Right cardiac atrium (tissue), 5 donors: ENCODE measurements around the gene TES. TPM values are rescaled to one million over a fixed set of nuclear protein-coding genes. Genes with fewer than 3 reads are reported as not detected.
A peak's percentile ranks its signal among the peaks of the same experiment; 100 is the strongest.

Experiments
- ATAC-seq, 2 donors: fragments of 200-7000 bp; cut with Tn5 transposase; one replicate each; pipeline versions ENCODE4 v1.8.0 to v1.9.1; 2020; ENCODE audit warnings: moderate library complexity in 2 of 2, mild to moderate bottlenecking in 1 of 2
- DNase-seq, 3 donors: peaks; one replicate each; pipeline ENCODE4 v3.0.0-alpha.2; 2020
- H3K27ac ChIP-seq: one replicate; pipeline ENCODE4 v1.5.1; 2013; ENCODE audit warnings: mild to moderate bottlenecking, low read length, control low read depth, moderate library complexity
- H3K27me3 ChIP-seq: one replicate; pipeline ENCODE4 v1.6.1; 2013; ENCODE audit not compliant: control insufficient read depth, insufficient read depth
- H3K4me1 ChIP-seq: one replicate; pipeline ENCODE4 v1.6.1; 2013; ENCODE audit warnings: low read length; ENCODE audit not compliant: control insufficient read depth, insufficient read depth
- H3K4me3 ChIP-seq: one replicate; pipeline ENCODE4 v1.5.1; 2013; ENCODE audit warnings: low read length, control low read depth
- H3K9me3 ChIP-seq: one replicate; pipeline ENCODE4 v1.6.1; 2013; ENCODE audit warnings: low read length; ENCODE audit not compliant: control insufficient read depth
- WGBS: extraction: QIAGEN DNeasy Blood & Tissue Kit; methylation state at CpG from one replicate; pipeline ENCODE4 v1.1.7; 2013; 5-methylcytosine and 5-hydroxymethylcytosine counted together
- intact Hi-C, 4 donors: fragments of 100-400 bp; cut with DNase I; formaldehyde crosslinking; loops; one replicate each; pipeline versions ENCODE4 v1.11.0 to v1.14.0; 2022 to 2023
- long read RNA-seq, 4 donors: library from polyadenylated mRNA; unstranded; transcript quantifications; one replicate each; pipeline ENCODE4 v2.0.0, GENCODE V29; 2020 to 2021
- polyA plus RNA-seq: library from polyadenylated mRNA; stranded (reverse); fragments of 200-250 nt; gene quantifications from one replicate; pipeline ENCODE4 v1.2.3, GENCODE V29; 2013
- total RNA-seq, 4 donors: library from RNA; stranded (reverse); fragmentation: NEBNext Ultra II Directional; extraction: Animal tissue kit (Norgen Biotek cat#: 25700); gene quantifications; one replicate each; pipeline ENCODE4 v1.2.1, GENCODE V29; 2021
- donor health status: healthy with polysubstance abuse.
- donor health status: DM: no; HTN: yes; CAD: no.
- donor health status: DM: no; HTN: no; CAD: no.
- donor health status: DM: no; HTN: yes; CAD: no; lungs with severe emphysema.
- donor health status: DM: yes; HTN: yes; CAD: no.

The TES gene, protein sequence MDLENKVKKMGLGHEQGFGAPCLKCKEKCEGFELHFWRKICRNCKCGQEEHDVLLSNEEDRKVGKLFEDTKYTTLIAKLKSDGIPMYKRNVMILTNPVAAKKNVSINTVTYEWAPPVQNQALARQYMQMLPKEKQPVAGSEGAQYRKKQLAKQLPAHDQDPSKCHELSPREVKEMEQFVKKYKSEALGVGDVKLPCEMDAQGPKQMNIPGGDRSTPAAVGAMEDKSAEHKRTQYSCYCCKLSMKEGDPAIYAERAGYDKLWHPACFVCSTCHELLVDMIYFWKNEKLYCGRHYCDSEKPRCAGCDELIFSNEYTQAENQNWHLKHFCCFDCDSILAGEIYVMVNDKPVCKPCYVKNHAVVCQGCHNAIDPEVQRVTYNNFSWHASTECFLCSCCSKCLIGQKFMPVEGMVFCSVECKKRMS
- total RNA-seq (10 to 100 TPM; 13.9 to 21.2 (median 17.9) TPM), polyA plus RNA-seq (13.9 TPM)
- long read RNA-seq, donor 1, transcript TES-201 (7 exons, 2,782 nt), result major isoform, 45 of 52 reads
- long read RNA-seq, donor 1, partial matches to known transcripts, result 2 of 52 reads
- long read RNA-seq, donor 1, other reads (novel, unspliced or antisense), result 4 of 52 reads
- long read RNA-seq, donor 2, transcript TES-201 (7 exons, 2,782 nt), result major isoform, 18 of 21 reads
- long read RNA-seq, donor 2, partial matches to known transcripts, result 1 of 21 reads
- long read RNA-seq, donor 2, other reads (novel, unspliced or antisense), result 1 of 21 reads
- long read RNA-seq, donor 3, transcript TES-201 (7 exons, 2,782 nt), result major isoform, 115 of 132 reads
- long read RNA-seq, donor 3, partial matches to known transcripts, result 5 of 132 reads
- long read RNA-seq, donor 3, other reads (novel, unspliced or antisense), result 10 of 132 reads
- long read RNA-seq, donor 4, transcript TES-201 (7 exons, 2,782 nt), result major isoform, 16 of 19 reads
- long read RNA-seq, donor 4, partial matches to known transcripts, result 1 of 19 reads
- long read RNA-seq, donor 4, other reads (novel, unspliced or antisense), result 2 of 19 reads

DNA sequence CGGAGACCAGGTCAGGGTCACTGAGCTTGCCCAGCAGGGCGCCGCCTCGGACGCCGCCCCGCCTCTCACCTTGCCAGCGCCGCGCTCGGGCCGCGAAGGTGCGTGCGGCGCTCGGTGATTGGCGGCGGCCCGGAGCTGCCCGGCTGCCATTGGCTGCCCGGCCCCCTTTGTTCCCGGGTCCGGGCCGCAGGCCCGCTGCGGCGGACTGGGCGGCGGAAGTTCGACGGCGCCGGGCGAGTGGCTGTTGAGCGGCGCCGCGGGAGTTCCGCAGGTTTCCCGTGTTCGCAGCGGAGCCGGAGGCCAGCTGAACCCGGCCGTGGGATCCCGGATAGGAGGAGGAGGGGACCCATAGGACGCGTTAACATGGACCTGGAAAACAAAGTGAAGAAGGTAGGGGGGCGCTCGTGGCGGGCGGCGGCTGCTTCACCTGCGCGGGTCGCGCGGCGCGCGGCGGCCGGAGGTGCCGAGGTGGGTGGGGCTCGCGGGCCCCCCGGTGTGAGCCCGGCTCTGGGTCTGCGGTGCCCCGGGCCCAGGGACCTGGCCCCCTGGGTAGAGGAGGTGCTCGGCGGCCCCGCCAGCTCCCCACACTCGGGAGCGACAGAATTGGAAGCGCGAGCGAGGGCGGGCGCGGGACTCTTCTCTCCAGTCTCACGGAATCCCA, at the start of gene TES:
Gene TES (plus strand): TSS at position 195 of the 661 bp plus-strand sequence. CDS start 169 bp downstream, at position 364.
- Histone ChIP-seq H3K4me3 (peak within 1 kb of the TSS; percentile 74), H3K27ac (peak within 1 kb of the TSS; percentile 90), H3K9me3 (no peaks in the 10 kb centered on the region), H3K4me1 (peaks cover 2% of the 10 kb centered on the region), H3K27me3 (no peaks in the 10 kb centered on the region)
- intact Hi-C loops, result no loop called here
- WGBS, result 1% methylated on average over 83 of the region's 83 CpGs
- DNase-seq, result peak; percentile 65 to 86 (median 84)
- peak; percentile 87 to 90 for ATAC-seq

DNA sequence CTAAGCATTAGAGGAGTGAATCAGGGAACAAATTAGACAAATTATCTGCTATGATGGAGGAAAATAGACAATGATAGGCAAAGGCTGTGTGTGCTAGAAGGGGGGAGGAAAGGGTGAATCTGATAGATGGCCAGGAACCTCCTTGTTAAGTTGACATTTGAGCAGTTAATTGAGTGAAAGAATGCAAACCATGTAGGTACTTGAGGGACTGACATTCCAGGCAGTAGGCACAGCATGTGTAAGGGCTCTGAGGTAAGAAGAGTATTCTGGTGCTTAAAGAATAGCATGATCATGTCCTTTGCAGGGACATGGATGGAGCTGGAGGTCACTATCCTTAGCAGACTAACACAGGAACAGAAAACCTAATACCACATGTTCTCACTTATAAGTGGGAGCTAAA, 48.6 kb upstream of the TES start:
- H3K27ac ChIP-seq, result no peak overlapping the region
- ATAC-seq (peak in 1 of 2 donors; percentile 65), DNase-seq (no peak)
- H3K27me3 ChIP-seq, result no peaks in the 10 kb centered on the region
- intact Hi-C loops, result no loop called here
- H3K4me1 ChIP-seq, result no peaks in the 10 kb centered on the region
- H3K4me3 ChIP-seq, result no peak overlapping the region
- H3K9me3 ChIP-seq, result no peaks in the 10 kb centered on the region

DNA sequence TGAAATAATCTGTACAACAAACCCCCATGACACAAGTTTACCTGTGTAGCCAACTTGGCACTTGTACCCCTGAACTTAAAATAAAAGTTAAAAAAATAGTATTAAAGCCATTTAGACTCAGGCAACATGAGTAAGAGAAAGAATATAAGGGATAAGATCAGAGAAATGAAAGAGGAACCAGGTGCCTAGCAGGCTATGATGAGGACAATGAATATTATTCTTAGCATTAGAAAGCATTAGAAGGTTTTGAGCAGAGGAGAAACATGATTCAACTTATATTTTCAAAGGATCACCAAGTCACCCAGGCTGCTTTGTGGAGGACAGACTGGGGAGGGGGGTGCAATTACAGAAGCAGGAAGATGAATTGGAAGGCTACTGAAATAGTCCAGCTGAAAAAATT, 48.1 kb upstream of the TES start:
- ATAC-seq, result no peak
- no peaks in the 10 kb centered on the region for H3K9me3 ChIP-seq
- no peaks in the 10 kb centered on the region for H3K4me1 ChIP-seq
- H3K27me3 ChIP-seq, result no peaks in the 10 kb centered on the region
- no peak overlapping the region for H3K4me3 ChIP-seq
- H3K27ac ChIP-seq, result no peak overlapping the region
- intact Hi-C loops, result no loop called here
- DNase-seq, result no peak

DNA sequence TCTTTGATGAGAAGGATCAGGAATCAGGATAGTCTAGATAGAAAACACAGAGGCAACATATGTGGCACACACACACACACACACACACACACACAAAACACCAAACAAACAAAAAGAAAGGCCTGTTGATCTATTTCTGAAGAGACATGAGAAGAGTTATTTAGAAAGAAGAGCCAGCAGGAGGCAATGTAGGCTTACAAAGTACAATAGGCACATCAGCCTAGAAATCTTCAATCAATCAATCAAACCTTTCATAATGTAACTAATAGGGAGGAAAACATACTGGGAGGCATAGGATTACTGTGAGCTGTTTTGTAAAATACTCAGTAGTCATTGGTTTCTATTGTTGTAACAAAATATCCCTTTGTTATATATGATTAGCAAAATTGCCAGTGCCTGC, 47.3 kb upstream of the TES start:
- DNase-seq (no peak), ATAC-seq (no peak)
- Histone ChIP-seq H3K27ac (no peak overlapping the region), H3K9me3 (no peaks in the 10 kb centered on the region), H3K27me3 (no peaks in the 10 kb centered on the region), H3K4me1 (no peaks in the 10 kb centered on the region), H3K4me3 (no peak overlapping the region)
- intact Hi-C loops, result no loop called here

DNA sequence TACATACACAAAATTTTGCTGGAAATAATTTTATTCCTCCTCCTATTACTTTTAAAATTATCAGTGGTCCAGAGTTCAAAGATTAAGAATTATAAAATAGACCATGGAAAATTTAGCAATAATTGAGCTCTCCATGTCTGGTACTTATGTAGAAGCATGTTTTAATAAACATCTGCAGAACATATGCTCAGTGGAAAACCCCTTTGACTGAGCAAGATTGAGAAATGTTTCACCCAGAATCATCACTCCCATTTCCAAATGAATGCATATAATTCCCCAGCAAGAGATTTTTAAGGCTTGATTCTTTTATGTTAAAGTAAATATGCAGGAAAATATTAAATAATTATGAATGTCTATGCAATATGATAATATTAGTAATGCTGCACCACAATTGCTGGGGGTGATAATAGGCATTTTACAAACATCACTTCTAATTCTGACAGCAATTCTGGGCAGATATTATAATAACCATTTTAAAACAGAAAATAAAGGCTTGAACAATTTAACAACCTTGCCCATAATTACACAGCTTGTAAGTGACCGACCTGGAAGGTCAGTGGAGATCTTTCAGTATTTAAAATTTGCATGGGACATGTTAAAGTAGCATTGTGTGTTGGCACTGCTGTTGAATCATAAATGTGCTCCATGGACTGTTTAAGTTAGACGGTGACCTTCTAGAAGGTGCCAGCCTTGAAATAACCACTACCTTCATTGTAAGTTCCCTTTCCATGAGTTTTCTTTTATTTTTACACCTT, 45.6 kb upstream of the TES start:
- Histone ChIP-seq H3K4me3 (no peak overlapping the region), H3K9me3 (no peaks in the 10 kb centered on the region), H3K27me3 (no peaks in the 10 kb centered on the region), H3K27ac (no peak overlapping the region), H3K4me1 (no peaks in the 10 kb centered on the region)
- ATAC-seq, result no peak
- WGBS, result 91% methylated on average over 2 of the region's 2 CpGs
- intact Hi-C loops, result no loop called here
- DNase-seq, result no peak

DNA sequence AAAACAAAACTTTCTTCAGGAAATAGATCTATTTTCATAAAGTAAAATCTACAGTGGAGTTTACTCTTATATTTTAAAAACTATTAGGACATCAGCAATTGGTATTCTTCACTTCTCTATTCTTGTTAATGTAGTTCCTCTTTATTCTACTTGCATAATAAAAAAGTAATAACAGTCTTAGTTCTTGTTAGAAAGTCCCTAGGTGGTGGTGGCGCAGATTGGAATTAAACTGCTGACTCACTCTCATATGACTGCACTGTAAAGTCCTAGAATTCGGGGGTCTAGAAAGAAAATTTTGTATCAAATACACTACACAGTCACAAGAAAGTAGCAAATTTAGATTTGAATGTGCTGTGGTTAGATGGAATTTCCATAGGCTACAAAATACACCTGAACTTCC, 44.6 kb upstream of the TES start:
- DNase-seq (no peak), ATAC-seq (no peak)
- Histone ChIP-seq H3K9me3 (no peaks in the 10 kb centered on the region), H3K27me3 (no peaks in the 10 kb centered on the region), H3K4me3 (no peak overlapping the region), H3K27ac (no peak overlapping the region), H3K4me1 (no peaks in the 10 kb centered on the region)
- intact Hi-C loops, result no loop called here
- 84% methylated on average over 2 of the region's 2 CpGs for WGBS

DNA sequence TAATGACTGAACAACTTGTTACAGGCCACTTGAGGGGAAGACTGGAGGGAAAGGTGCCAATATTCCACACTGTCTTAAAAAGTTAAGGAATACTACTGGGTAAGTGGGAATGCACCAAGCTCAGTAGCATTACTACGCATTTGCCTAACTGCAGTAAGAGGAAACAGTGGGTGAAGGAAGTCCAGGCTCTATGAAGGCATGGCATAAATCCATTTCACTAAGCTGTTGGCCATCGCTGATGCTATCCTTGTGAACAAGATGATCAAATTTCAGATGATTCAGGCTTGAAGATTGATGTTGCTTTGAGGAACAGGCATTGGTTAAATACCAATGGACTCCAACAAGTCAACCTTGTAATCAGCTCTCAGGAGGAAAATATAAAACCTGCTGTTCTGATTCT, 44.2 kb upstream of the TES start:
- no peaks in the 10 kb centered on the region for H3K27me3 ChIP-seq
- H3K9me3 ChIP-seq, result no peaks in the 10 kb centered on the region
- no peaks in the 10 kb centered on the region for H3K4me1 ChIP-seq
- no peak for ATAC-seq
- H3K27ac ChIP-seq, result no peak overlapping the region
- 87% methylated on average over 2 of the region's 2 CpGs for WGBS
- H3K4me3 ChIP-seq, result no peak overlapping the region
- intact Hi-C loops, result no loop called here
- no peak for DNase-seq

DNA sequence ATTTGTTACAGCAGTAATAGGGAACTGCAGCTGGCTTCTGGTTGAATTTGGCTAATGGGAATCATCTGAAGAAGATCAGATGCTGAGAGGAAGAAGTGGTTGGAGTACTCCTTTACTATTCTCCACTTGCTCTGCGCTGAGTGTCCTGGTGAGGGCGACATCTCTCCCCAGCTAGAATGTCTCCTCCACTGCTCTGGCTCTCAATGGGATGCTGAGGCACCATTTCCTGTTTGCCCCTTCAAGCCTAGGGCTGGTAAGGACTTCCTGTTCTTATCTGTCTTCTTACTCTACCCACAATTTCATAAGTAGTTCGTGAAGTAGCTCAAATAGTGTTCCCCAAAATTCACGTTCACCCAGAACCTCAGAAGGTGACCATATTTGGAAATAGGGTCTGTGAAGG, 43.2 kb upstream of the TES start:
- Histone ChIP-seq H3K27ac (no peak overlapping the region), H3K4me1 (no peaks in the 10 kb centered on the region), H3K27me3 (no peaks in the 10 kb centered on the region), H3K9me3 (no peaks in the 10 kb centered on the region), H3K4me3 (no peak overlapping the region)
- intact Hi-C loops, result no loop called here
- 82% methylated on average over 4 of the region's 4 CpGs for WGBS
- no peak for ATAC-seq
- DNase-seq, result peak in 1 of 3 donors; percentile 7

DNA sequence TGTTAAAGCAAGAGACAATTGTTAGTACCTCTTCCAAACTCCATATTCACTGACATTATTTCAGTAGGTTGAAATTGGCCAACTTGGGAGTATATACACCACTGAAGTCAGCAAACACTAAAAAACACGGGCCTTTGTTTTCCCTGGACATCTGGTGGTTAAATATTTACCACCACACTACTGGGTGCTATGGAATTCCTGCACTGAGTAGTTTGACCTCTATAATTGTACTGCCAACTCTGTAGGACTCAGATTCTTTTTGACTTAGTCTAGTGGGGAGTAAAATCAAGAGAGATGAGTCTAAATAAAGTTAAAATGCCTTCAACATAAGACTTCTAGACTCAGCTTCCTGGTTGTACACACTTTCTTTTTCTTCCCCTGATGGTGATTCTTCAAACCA, 41.3 kb upstream of the TES start:
- H3K27ac ChIP-seq, result no peak overlapping the region
- ATAC-seq (no peak), DNase-seq (no peak)
- 61% methylated on average over 1 of the region's 1 CpG for WGBS
- intact Hi-C loops, result no loop called here
- no peak overlapping the region for H3K4me3 ChIP-seq
- no peaks in the 10 kb centered on the region for H3K9me3 ChIP-seq
- H3K27me3 ChIP-seq, result no peaks in the 10 kb centered on the region
- no peaks in the 10 kb centered on the region for H3K4me1 ChIP-seq

DNA sequence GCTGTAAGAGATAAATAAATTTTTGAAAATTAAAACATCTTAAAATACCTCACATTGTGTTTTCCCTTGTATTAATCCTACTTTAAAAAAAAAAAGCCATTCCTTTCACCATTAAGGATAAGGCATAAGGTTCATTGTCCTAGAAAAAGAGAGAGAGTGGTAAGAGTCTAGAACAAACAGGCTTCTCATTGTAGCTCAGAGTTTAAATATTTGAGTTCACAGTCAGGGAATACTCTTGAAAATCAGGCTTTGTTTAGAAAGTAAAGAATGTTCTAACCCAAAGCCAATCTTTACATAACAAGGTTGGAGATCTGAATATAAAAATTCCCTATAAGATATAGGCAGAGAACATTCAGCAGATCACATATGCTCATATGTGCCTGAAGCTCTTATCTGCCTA, 40.2 kb upstream of the TES start:
- Histone ChIP-seq H3K9me3 (no peaks in the 10 kb centered on the region), H3K4me3 (no peak overlapping the region), H3K27me3 (no peaks in the 10 kb centered on the region), H3K27ac (no peak overlapping the region), H3K4me1 (no peaks in the 10 kb centered on the region)
- intact Hi-C loops, result loop anchor here (5.0 to 10.0 kb wide), 5 partner anchors 62 to 645 kb away; no protein-coding TSS in a partner anchor
- ATAC-seq (no peak), DNase-seq (no peak)
